Ovary (tissue), 9 donors: ENCODE data around the gene DIDO1. TPM values are rescaled to one million over a fixed set of nuclear protein-coding genes. Genes with fewer than 3 reads are reported as not detected.

Source experiments
- DNase-seq, 5 donors: peaks; one replicate each; pipeline ENCODE4 v3.0.0-alpha.2; 2019 to 2020
- H3K27ac ChIP-seq, 2 donors: fragments of 200-600 bp; one replicate each; pipeline versions ENCODE4 v1.5.1 to v1.8.0; 2019 to 2022
- H3K27me3 ChIP-seq: fragments of 200-600 bp; one replicate; pipeline ENCODE4 v1.8.0; 2022
- H3K36me3 ChIP-seq: fragments of 200-600 bp; sonication (generic); one replicate; pipeline ENCODE4 v1.5.1; 2019
- H3K4me1 ChIP-seq: one replicate; pipeline ENCODE4 v1.8.1; 2013; ENCODE audit warnings: mild to moderate bottlenecking, moderate library complexity; ENCODE audit not compliant: insufficient read depth
- H3K4me3 ChIP-seq: fragments of 200-600 bp; sonication (generic); one replicate; pipeline ENCODE4 v1.5.1; 2017
- H3K9me3 ChIP-seq, 2 donors: fragments of 200-600 bp in 1 of 2; sonication (generic) in 1 of 2; one replicate each; pipeline versions ENCODE4 v1.5.1 to v1.8.1; 2013 to 2019; ENCODE audit warnings: mild to moderate bottlenecking in 1 of 2, moderate library complexity in 1 of 2
- CTCF ChIP-seq, 3 donors: fragments of 450-650 bp in 2 of 3; fragments of 200-600 bp in 1 of 3; IDR thresholded peaks; one replicate each; pipeline versions ENCODE4 v1.5.1 to v1.8.0; 2016 to 2022; ENCODE audit warnings: antibody characterized with exemption in 3 of 3, mild to moderate bottlenecking in 1 of 3
- EP300 ChIP-seq: sonication (generic); formaldehyde crosslinking; IDR thresholded peaks from one replicate; pipeline ENCODE4 v1.6.1; 2017; ENCODE audit warnings: antibody characterized with exemption
- POLR2A ChIP-seq: fragments of 450-650 bp; IDR thresholded peaks from one replicate; pipeline ENCODE4 v1.6.1; 2017; ENCODE audit warnings: antibody characterized with exemption, mild to moderate bottlenecking, moderate library complexity
- WGBS, 3 donors: extraction: QIAGEN DNeasy Blood & Tissue Kit in 1 of 3; methylation state at CpG; one replicate each; pipeline versions ENCODE4 v1.1.5 to v1.1.7; 2013 to 2017; 5-methylcytosine and 5-hydroxymethylcytosine counted together
- intact Hi-C, 4 donors: fragments of 100-400 bp; cut with DNase I; formaldehyde crosslinking; loops; one replicate each; pipeline versions ENCODE4 v1.11.0 to v1.15.1; 2022 to 2023
- polyA plus RNA-seq, 2 donors: library from polyadenylated mRNA; stranded (reverse); fragments of 200-250 nt in 1 of 2; fragments of 350-450 nt in 1 of 2; fragmentation: Illumina TruSeq in 1 of 2; extraction: RNeasy Lipid Tissue Mini Kit (QIAGEN cat#74804) in 1 of 2; gene quantifications; one replicate each; pipeline ENCODE4 v1.2.3, GENCODE V29; 2013 to 2014
- total RNA-seq, 7 donors: library from RNA; depleted of rRNA in 2 of 7; stranded (reverse); fragments of >200 nt in 2 of 7; fragmentation: NEBNext Ultra II Directional in 3 of 7; extraction: Animal tissue kit (Norgen Biotek cat#: 25700) in 3 of 7; gene quantifications; one replicate each; pipeline versions ENCODE4 v1.1.0 to v1.2.4, GENCODE V29; 2016 to 2023
- donor health status: DM: no; HTN: no; CAD: no; lungs with moderate emphysema.
- donor health status: DM: no; HTN: no; CAD: no.
- donor health status: Bipolar disorder and iron deficiency.
- donor health status: DM: yes; HTN: yes; CAD: no.
- donor health status: DM: no; HTN: no; CAD: no.
- donor health status: DM: yes; HTN: yes; CAD: no.

DIDO1 gene
- total and polyA plus RNA-seq, 9 donors: 42.9 to 82.2 (median 56.2) TPM

DNA sequence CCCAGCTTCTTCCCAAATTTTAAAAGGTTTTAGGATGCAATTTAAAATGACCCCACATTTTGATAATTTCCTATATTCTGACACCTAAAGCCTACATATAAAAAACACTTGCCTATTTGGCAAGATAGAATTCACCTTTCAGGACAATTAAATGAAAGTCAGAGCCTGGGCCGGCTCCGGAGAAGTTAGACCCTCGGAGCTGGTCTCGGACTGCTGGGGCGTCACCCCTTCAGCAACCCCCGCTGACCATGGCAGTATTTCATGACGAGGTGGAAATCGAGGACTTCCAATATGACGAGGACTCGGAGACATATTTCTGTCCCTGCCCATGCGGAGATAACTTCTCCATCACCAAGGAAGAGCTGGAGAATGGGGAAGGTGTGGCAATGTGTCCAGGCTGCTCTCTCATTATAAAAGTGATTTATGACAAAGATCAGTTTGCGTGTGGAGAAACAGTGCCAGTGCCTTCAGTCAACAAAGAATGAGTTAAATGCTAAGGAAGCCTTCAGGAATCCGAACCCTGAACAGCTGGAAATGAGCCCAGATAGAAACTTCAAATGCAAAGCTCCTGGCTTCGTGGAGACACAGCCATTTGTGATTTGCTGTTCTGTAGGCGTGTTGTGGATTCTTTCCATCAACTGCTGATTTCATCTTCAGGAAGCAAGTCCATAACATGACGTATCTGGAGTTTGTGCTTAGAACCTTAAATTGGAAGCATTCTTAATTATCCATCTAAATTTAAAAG lies 80.7 kb downstream of the DIDO1 start:
- no peaks in the 10 kb centered on the region for H3K36me3 ChIP-seq
- H3K27ac ChIP-seq: no peak overlapping the region
- DNase-seq: no peak
- intact Hi-C loops: no loop called here
- 88 to 93% (median 88%) methylated on average over 16 of the region's 16 CpGs for WGBS, 3 donors
- no peak overlapping the region for H3K4me3 ChIP-seq
- no peaks in the 10 kb centered on the region for H3K27me3 ChIP-seq
- H3K4me1 ChIP-seq: no peaks in the 10 kb centered on the region
- H3K9me3 ChIP-seq: no peaks in the 10 kb centered on the region
- TF ChIP-seq EP300: no peak
- no peak for TF ChIP-seq CTCF (IDR thresholded peaks at IDR 0.05)
- TF ChIP-seq POLR2A: no peak

DNA sequence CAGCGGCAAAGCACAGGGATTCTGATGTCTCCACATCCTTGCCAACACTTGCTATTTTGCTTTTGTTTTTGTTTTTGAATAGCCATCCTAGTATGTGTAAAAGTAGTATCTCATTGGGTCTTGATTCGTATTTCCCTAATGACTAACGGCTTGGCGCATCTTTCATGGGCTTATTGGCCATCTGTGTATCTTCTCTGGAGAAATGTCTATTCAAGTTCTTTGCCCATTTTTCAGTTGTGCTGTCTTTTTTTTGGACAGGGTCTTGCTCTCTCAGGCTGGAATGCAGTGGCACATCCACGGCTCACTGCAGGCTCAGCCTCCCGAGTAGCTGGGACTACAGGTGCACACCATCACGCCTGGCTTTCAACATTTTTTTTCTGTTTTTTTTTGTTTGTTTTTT lies 82.1 kb downstream of the DIDO1 start:
- intact Hi-C loops: no loop called here
- 96 to 99% (median 96%) methylated on average over 7 of the region's 7 CpGs for WGBS, 3 donors

DNA sequence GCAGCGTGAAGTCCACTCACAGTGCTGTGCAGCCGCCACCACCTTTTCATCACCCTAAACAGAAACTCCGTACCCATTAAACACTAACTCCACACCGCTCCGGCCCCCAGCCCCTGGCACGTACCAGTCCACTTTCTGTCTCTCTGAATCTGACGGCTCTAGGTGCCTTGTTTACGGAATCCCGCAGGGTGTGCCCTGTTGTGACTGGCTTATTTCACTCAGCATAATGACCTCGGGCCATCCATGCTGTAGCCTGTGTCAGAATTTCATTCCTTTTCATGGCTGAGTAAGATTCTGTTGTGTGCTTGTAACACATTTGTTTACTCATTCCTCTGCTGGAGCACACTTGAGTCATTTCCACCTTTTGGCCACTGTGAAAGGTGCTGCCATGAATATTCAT lies 82.6 kb downstream of the DIDO1 start:
- H3K4me3 ChIP-seq: no peak overlapping the region
- no peak overlapping the region for H3K27ac ChIP-seq
- no peak for DNase-seq
- intact Hi-C loops: no loop called here
- TF ChIP-seq EP300 (no peak), CTCF (IDR thresholded peaks at IDR 0.05) (no peak), POLR2A (no peak)
- H3K4me1 ChIP-seq: no peaks in the 10 kb centered on the region
- no peaks in the 10 kb centered on the region for H3K36me3 ChIP-seq
- H3K27me3 ChIP-seq: no peaks in the 10 kb centered on the region
- no peaks in the 10 kb centered on the region for H3K9me3 ChIP-seq
- 95 to 97% (median 97%) methylated on average over 10 of the region's 10 CpGs for WGBS, 3 donors

More for the DNA sequence above, 82.1 kb downstream of the DIDO1 start:
- Histone ChIP-seq H3K27me3 (no peaks in the 10 kb centered on the region), H3K27ac (no peak overlapping the region), H3K9me3 (no peaks in the 10 kb centered on the region), H3K4me1 (no peaks in the 10 kb centered on the region), H3K36me3 (no peaks in the 10 kb centered on the region), H3K4me3 (no peak overlapping the region)
- DNase-seq: no peak
- TF ChIP-seq CTCF (IDR thresholded peaks at IDR 0.05): no peak
- no peak for TF ChIP-seq EP300
- no peak for TF ChIP-seq POLR2A

DNA sequence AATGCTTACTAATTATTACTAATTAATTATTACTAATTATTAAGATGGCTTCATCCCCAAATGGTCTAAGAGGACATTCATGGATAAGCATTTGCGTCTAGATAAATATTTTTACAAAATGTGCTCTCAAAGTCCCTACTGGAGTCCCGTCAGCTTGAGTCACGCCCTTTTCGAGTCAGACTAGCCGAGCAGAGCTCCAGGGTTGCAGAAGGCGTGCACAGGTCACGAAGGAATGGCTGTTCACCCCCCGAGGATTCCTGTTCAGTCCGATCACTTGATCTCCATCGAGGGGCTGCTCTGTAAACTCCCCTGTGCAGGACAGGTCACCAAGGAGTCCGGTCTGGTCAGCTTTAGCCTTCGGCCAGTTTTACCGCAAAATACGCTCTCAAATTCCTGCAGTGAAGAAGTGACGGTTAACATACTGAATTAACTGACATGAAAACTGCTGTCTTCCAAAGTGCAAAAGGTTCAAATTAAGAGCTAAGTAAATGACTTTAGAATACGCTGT lies 84.5 kb downstream of the DIDO1 start:
- Histone ChIP-seq H3K27me3 (no peaks in the 10 kb centered on the region), H3K4me1 (no peaks in the 10 kb centered on the region), H3K36me3 (no peaks in the 10 kb centered on the region), H3K4me3 (no peak overlapping the region), H3K27ac (no peak overlapping the region), H3K9me3 (no peaks in the 10 kb centered on the region)
- DNase-seq: no peak
- TF ChIP-seq POLR2A (no peak), CTCF (IDR thresholded peaks at IDR 0.05) (no peak), EP300 (no peak)
- WGBS, 3 donors: 79 to 80% (median 80%) methylated on average over 16 of the region's 16 CpGs
- intact Hi-C loops: no loop called here
